NOMO-1 treated with DMSO at 0.1 percent for 48 hours (cell line): ENCODE data around the gene AKR7A3.
A peak's percentile ranks its signal among the peaks of the same experiment; 100 is the strongest.

ENCODE experiments used
- DNase-seq: peaks from one replicate; lab custom pipeline; 2025; ENCODE audit not compliant: unreplicated experiment; lab: John Stamatoyannopoulos, UW

The AKR7A3 gene

GRCh38 chr1:19288324-19289241 lies at the start of gene AKR7A3:
AKR7A3 (minus strand) TSS chr1:19288770; CDS start chr1:19288709, 61 bp downstream.
- peak; percentile 57 for DNase-seq

DNA sequence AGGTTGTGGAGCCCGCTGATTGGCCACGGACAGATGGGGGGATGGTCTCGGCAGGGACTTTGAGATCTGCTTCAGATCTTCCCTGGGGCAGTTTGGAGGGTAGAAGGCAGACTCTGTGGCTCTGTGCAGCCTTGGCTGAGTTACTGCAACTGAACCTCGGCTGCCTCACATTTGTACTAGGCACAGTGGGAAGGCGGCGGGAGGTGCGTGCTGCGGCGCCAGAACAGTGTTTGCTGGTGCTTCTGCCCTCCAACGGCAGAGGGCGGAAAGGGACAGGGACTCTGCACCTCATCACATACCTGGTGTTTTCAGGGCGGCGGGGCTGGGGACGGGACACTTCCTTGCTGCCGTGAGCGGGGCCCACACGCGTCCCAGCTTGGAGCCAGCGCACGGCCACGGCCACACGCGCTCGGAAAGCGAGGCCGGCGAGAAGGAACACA lies 49.8 kb upstream of the AKR7A3 start:
- DNase-seq = peak; percentile 81

GRCh38 chr1:19337289-19337688 lies 48.7 kb upstream of the AKR7A3 start:
- no peak for DNase-seq

- DNase-seq = no peak
Observed at GRCh38 chr1:19336543-19336942, 48.0 kb upstream of the AKR7A3 start.

DNA sequence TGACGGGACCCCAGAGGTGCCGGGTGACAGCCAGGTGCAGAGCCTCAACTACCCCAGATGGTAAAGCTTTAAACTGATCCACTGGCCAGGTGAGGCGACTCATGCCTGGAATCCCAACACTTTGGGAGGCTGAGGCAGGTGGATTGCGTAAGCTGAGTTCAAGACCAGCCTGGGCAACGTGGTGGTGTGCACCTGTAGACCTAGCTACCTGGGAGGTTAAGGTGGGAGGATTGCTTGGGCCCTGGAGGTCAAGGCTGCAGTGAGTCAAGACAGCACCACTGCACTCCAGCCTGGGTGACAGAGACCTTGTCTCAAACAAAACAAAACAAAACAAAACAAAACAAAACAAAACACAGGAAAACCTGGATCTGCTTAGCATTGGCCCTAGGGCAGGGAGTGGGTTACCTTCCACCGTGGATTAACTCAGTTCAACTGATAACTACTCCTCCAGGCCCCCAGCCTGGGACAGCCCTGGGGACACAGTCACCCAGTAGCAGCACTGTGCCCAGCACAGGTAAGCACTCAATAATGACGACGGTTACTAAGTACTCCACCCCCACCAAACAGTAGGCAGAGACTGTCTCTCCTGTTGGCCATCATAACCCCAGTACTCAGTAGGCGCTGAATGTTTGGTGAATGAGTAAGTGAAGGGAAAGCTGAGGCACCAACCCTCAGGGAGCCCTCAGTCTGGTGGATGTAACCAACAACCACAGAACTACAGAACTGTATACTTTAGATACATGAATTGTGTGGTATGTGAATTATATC lies 45.2 kb upstream of the AKR7A3 start:
- DNase-seq = no peak

DNA sequence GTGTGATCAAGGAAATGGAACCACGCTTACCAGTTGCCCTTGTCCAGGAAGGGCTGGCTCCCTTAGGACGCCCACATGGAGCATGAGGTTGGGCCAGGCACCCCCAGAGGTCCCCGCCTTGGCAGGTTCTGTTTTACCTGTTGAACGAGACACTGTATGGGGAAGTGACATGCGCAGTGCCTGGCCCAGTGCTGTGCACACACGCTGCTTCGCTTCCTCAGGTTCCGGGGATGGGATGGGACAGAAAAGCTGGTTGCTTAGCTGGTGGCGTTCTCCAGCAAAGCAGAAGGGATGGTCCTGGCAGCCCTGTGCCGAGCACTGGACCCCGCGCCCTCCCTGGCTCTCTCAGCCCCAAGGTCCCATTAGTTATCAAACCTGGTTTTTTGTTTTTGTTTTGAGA lies 44.3 kb upstream of the AKR7A3 start:
- DNase-seq = no peak

DNA sequence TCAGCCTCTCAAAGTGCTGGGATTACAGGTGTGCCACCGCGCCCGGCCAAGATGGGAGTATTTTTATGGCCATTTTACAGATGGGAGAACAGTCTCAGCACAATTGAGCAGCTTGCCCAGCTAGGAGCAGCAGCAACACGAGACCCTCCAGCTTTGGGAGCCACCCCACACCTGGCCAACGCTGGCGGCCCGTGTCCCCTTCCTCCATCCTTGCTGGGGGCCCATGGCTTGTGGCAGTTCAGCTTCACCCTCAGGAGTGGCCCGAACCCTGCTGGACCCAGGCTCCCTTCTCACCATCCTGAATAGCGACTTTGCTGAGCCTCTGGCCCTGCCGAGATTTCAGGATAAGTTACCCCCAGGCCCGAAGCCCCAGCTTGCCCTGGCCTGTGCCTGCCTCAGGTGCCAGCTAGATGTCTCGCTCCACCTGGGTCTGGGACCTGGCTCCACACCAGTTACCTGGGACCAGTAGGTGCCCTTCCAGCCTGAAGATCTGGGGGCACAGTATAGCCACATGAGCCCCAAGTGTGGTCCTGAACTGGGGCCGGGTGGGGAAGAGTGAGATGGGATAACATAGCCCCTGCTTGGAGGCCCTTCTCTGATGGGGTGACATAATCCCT lies 42.8 kb upstream of the AKR7A3 start:
- no peak for DNase-seq

DNA sequence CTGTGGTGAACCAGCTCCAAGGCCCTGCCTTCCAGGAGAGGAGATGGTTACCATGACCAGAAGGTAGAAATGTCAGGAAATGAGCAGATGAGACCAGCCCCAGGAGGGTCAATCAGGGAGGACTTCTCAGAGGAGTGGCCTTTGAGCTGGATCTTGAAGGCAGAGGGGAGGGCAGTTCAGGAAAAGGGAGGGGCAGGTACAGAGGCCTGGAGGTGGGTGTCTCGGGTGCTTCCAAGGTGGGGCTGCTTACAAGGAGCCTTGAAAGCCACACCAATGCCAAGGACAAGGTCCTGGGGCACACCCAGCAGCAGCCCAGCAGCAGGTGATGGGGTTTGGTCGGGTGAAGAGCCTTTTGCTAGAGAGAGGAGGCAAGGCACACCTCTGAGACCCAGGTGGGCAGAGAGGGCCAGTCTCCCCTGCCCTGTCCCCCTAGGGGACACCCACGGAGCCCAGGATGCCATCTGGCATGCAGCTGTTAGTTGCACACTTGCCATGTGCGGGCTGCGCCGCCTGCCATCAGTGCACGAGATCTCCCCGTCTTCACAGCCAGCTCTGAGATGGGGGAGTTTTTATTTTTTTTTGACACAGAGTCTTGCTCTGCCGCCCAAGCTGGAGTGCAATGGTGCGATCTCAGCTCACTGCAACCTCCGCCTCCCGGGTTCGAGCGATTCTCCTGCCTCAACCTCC lies 42.0 kb upstream of the AKR7A3 start:
- no peak for DNase-seq

GRCh38 chr1:19329611-19330010 lies 41.0 kb upstream of the AKR7A3 start:
- no peak for DNase-seq

GRCh38 chr1:19329188-19329587 lies 40.6 kb upstream of the AKR7A3 start:
- DNase-seq = no peak

DNA sequence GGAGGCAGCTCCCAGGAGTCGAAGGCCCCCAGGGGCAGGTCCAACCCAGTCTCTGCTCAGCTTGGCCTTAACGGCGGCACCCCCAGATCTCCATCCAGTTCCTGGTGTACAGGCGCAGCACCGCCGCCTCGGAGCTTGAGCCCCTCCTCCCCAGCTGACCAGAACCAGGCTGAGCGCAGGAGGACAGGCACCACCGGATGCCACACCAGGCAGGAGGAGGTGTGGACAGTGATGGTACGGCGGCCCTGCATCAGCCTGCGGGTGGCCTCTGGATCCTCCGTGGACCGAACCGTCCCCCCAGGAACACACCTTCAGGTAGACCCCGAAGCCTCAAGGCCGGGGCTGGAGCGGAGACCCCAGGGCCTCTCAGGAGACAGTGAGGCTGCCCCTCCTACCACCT lies 39.9 kb upstream of the AKR7A3 start:
- no peak for DNase-seq

DNA sequence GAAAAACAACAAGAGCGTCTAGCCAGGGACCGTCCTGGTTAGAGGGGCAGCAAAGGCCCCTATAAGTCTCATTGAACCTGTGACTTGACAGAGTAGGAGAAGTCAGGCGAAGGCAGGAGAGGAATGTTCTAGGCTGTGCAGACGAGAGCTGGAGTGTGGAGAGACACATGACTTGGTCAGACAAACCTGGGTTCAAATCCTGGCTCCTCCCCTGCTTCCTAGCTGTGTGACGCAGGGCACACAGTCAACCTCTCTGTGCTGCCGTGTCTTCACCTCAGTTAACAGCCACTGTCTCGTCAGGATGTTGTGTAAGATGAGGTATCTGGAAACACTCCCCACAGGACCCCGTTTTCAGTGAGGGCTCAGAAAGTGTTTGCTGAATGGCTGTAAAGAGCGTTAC lies 39.2 kb upstream of the AKR7A3 start:
- no peak for DNase-seq

GRCh38 chr1:19327301-19327700 lies 38.7 kb upstream of the AKR7A3 start:
- DNase-seq = no peak

- DNase-seq = no peak
Observed at GRCh38 chr1:19326748-19327065, 38.1 kb upstream of the AKR7A3 start.

GRCh38 chr1:19325958-19326747 lies 37.6 kb upstream of the AKR7A3 start:
- peak; percentile 29 for DNase-seq

DNA sequence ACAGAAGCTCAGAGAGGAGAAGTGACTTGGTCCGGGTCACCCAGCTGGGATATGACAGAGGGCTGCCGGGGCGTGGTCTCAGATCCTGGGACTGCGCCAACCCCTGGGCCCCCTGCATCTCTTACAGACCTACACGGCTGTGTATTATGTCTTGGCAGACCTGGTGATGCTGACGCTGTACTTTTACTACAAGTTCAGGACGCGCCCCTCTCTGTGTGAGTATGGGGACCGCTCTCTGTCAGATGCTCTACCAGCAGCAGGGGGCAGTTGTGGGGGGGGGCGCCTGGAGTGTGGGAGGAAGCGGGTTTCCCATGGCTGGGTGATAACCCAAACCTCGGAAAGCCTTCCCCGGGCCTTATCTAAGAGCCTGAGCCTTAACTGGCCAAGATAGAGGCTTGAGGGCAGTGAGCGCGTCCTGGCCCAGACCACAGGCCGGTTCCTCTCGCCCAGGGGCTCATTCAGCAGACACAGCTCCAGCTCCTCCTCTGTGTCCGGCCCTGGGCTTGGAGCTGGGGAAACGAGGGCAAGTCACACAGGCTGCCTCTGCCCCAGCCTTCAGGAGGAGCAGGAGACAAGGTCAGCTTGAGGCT lies 36.9 kb upstream of the AKR7A3 start:
- DNase-seq = no peak

- no peak for DNase-seq
Observed at GRCh38 chr1:19324665-19324990, 36.1 kb upstream of the AKR7A3 start.

DNA sequence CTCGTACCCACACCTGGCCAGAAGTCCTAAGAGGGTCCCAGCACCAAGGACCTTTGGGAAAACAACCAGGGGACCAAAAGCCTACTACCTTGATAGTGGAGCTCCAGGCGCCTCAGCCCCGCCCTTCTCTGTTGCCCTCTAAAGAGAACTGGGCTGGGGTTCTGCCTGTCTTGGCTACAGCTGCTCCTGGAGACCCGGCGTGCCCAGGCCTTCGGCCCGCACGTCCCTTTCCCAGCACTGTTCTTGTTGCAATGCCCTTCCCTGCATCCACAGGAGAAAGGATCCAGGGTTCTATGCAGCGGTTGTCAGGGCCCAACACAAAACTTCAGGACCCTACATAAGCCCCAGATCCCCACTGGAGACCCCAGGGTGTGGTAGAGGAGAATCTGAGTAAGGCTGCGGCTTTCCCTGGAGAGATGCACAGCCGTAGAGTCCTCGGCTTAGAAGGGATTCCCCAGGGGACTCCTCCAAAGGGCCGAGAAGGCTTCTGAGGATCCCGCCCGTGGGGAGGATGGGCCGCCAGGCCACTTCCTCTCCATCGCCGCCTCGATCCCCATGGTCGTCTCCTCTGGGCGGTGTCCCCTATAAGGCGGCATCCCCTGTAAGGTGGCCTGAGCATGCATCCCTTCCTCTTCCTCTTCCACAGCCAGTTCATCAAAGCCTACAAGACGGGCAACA lies 35.6 kb upstream of the AKR7A3 start:
- DNase-seq = no peak

- DNase-seq = no peak
Observed at GRCh38 chr1:19322481-19322880, 33.9 kb upstream of the AKR7A3 start.

DNA sequence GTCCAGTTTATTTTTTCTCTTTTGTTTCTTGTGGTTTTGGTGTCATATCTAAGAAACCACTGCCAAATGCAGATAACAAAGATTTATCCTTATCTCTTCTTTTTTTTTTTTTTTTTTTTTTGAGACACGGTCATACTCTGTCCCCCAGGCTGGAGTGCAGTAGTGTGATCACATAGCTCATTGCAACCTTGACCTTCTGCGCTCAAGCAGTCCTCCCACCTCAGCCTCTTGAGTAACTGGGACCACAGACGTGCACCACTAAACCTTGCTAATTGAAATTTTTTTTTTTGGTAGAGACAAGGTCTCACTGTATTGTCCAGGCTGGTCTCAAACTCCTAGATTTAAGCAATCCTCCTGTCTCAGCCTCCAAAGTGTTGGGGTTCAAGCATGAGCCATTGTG lies 32.5 kb upstream of the AKR7A3 start:
- no peak for DNase-seq
